Measurements from ENCODE around the gene FBXO21. TPM values are rescaled to one million over a fixed set of nuclear protein-coding genes. Genes with fewer than 3 reads are reported as not detected.
"Not testable (repeated sequence)": the region's sequence is repeated elsewhere in the genome, so short reads cannot be mapped to it uniquely, and the experiment has no call there.

Gene FBXO21
- total RNA-seq, 1 donor from 2014 or later: 69.3 TPM

DNA sequence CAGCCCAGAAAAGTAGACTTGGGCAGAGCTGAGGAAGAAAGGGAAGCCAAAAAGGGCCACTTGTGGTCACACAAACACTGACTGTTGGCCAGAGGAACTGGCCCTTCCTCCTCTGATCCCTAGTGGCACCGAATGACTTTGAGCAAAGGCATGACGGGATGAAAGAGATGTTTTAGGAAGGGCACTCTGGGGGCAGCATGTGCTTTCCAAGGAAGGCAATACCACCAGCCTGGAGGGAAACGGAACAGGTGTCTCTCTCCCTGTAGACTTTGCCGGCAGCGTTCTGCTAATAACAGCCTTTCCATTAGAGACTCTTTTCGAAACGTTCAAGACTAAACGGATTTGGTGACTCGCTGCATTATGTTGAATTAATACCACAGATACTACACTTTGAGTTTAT lies 12.3 kb upstream of the FBXO21 start:
- Histone ChIP-seq H3K4me3 (no peak overlapping the region), H3K9me3 (ENCODE audit: low read depth) (no peaks in the 10 kb centered on the region), H3K4me1 (no peaks in the 10 kb centered on the region), H3F3A (ENCODE audit: low read depth) (no peaks in the 10 kb centered on the region), H3K79me2 (ENCODE audit: low read depth) (no peaks in the 10 kb centered on the region), H2AFZ (replicated peaks) (no peak overlapping the region), H3K4me2 (no peak overlapping the region), H3K36me3 (no peaks in the 10 kb centered on the region), H3K9ac (no peak overlapping the region), H3K27ac (no peak overlapping the region), H4K20me1 (ENCODE audit: low read depth) (no peaks in the 10 kb centered on the region), H3K27me3 (no peaks in the 10 kb centered on the region)
- H3K36me3 Mint-ChIP-seq: no peaks in the 10 kb centered on the region
- peaks cover 15% of the 10 kb centered on the region for H3K4me1 Mint-ChIP-seq
- H3K9me3 Mint-ChIP-seq: no peaks in the 10 kb centered on the region
- H3K27ac Mint-ChIP-seq: no peak overlapping the region
- no peak overlapping the region for H3K4me3 Mint-ChIP-seq
- H3K27me3 Mint-ChIP-seq (ENCODE audit: insufficient read depth, low read depth): peaks cover 8% of the 10 kb centered on the region
- TF ChIP-seq EZH2 (IDR thresholded peaks at IDR 0.05) (no peak), EZH2phosphoT487 (IDR thresholded peaks at IDR 0.05) (no peak), CTCF (IDR thresholded peaks at IDR 0.05) (no peak)
- no peak for DNase-seq (ENCODE audit: low spot score)

DNA sequence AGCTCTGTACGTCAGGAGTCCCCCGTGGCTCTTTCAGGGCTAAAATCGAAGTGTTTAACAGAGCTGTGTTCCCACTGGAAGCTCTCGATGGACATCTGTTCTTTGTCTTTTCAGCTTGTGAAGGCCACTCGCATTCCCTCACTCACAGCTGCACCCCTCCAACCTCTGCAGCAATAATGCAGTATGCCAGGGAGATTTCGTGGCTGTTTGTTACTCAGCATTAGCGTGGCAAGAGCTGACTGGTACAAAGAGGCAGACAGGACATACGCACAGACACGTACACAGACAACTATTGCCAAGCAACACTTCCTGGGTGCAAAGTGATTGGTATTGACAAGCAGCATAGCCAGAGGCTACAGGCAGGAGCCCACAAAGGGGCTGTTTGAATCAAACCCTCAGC lies 11.8 kb upstream of the FBXO21 start:
- Mint-ChIP-seq H3K27me3 (ENCODE audit: insufficient read depth, low read depth) (peaks cover 8% of the 10 kb centered on the region), H3K9me3 (no peaks in the 10 kb centered on the region), H3K36me3 (no peaks in the 10 kb centered on the region), H3K4me3 (no peak overlapping the region), H3K4me1 (peaks cover 15% of the 10 kb centered on the region), H3K27ac (no peak overlapping the region)
- no peak for TF ChIP-seq CTCF (IDR thresholded peaks at IDR 0.05)
- TF ChIP-seq EZH2phosphoT487 (IDR thresholded peaks at IDR 0.05): no peak
- TF ChIP-seq EZH2 (IDR thresholded peaks at IDR 0.05): no peak
- Histone ChIP-seq H4K20me1 (ENCODE audit: low read depth) (no peaks in the 10 kb centered on the region), H3K4me1 (no peaks in the 10 kb centered on the region), H2AFZ (replicated peaks) (no peak overlapping the region), H3K4me3 (no peak overlapping the region), H3K36me3 (no peaks in the 10 kb centered on the region), H3K27me3 (no peaks in the 10 kb centered on the region), H3K9ac (no peak overlapping the region), H3F3A (ENCODE audit: low read depth) (no peaks in the 10 kb centered on the region), H3K27ac (no peak overlapping the region), H3K79me2 (ENCODE audit: low read depth) (no peaks in the 10 kb centered on the region), H3K9me3 (ENCODE audit: low read depth) (no peaks in the 10 kb centered on the region), H3K4me2 (no peak overlapping the region)
- DNase-seq (ENCODE audit: low spot score): no peak

- H3K9me3 Mint-ChIP-seq; H3K36me3 ChIP-seq; H3K79me2 ChIP-seq (ENCODE audit: low read depth); H3K27ac Mint-ChIP-seq; H3K4me2 ChIP-seq; H3K4me3 ChIP-seq; H3K27ac ChIP-seq; H4K20me1 ChIP-seq (ENCODE audit: low read depth); H3K4me3 Mint-ChIP-seq; H3K27me3 ChIP-seq; H3K9ac ChIP-seq; H2AFZ ChIP-seq (replicated peaks); H3K4me1 ChIP-seq; H3K36me3 Mint-ChIP-seq; DNase-seq (ENCODE audit: low spot score); H3K9me3 ChIP-seq (ENCODE audit: low read depth); H3F3A ChIP-seq (ENCODE audit: low read depth); H3K27me3 Mint-ChIP-seq (ENCODE audit: insufficient read depth, low read depth): not testable (repeated sequence)
- peaks cover 15% of the 10 kb centered on the region for H3K4me1 Mint-ChIP-seq
Measured at GRCh38 chr12:117199956-117200744, 9.9 kb upstream of the FBXO21 start.

GRCh38 chr12:117196334-117196733 lies 6.1 kb upstream of the FBXO21 start:
- H3K27me3 Mint-ChIP-seq (ENCODE audit: insufficient read depth, low read depth); DNase-seq (ENCODE audit: low spot score); H3K27me3 ChIP-seq; H3K27ac ChIP-seq; H3K9me3 ChIP-seq (ENCODE audit: low read depth); H3K27ac Mint-ChIP-seq; H3K4me3 Mint-ChIP-seq; H4K20me1 ChIP-seq (ENCODE audit: low read depth); H3K9ac ChIP-seq; H3K4me1 Mint-ChIP-seq; H3K4me2 ChIP-seq; H3K9me3 Mint-ChIP-seq; H3K36me3 Mint-ChIP-seq; H3K4me1 ChIP-seq; H3K36me3 ChIP-seq; H3K79me2 ChIP-seq (ENCODE audit: low read depth); H3F3A ChIP-seq (ENCODE audit: low read depth); H2AFZ ChIP-seq (replicated peaks); H3K4me3 ChIP-seq: not testable (repeated sequence)

GRCh38 chr12:117195027-117195426 lies 4.8 kb upstream of the FBXO21 start:
- not testable (repeated sequence) for H3K4me1 ChIP-seq; H3K27ac ChIP-seq; H4K20me1 ChIP-seq (ENCODE audit: low read depth); H3K9ac ChIP-seq; H3K27ac Mint-ChIP-seq; DNase-seq (ENCODE audit: low spot score); H3K4me3 ChIP-seq; H3K27me3 Mint-ChIP-seq (ENCODE audit: insufficient read depth, low read depth); H3K4me2 ChIP-seq; H2AFZ ChIP-seq (replicated peaks); H3K36me3 ChIP-seq; H3K4me3 Mint-ChIP-seq; H3K79me2 ChIP-seq (ENCODE audit: low read depth); H3F3A ChIP-seq (ENCODE audit: low read depth); H3K27me3 ChIP-seq; H3K9me3 Mint-ChIP-seq; H3K9me3 ChIP-seq (ENCODE audit: low read depth); H3K4me1 Mint-ChIP-seq; H3K36me3 Mint-ChIP-seq

All from neural progenitor cell (in vitro differentiated cells).